IPS-NIHi11 (cell line): ENCODE results near the gene SPINK7.
"Not testable (repeated sequence)": the region's sequence is repeated elsewhere in the genome, so short reads cannot be mapped to it uniquely, and the experiment has no call there.

Experiments
- DNase-seq: peaks from one replicate; pipeline ENCODE4 v3.0.0; 2012; ENCODE audit warnings: mixed read lengths, low spot score

The SPINK7 gene

DNA sequence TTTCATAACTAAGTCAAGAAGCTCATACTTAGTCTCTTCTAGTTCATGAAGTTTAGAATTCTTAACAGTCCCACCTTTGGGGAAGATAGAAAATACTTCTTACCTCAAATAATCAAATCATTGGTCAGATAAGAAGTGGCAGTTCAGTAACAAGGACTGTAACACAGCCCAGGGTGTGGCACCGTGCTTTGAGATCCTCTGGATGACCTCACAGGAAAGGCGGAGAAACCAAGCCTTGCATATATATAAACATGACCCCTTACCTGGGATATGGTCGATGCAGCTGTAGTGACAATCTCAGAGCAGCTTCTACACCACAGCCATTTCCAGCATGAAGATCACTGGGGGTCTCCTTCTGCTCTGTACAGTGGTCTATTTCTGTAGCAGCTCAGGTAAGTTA lies at the start of gene SPINK7:
Gene SPINK7, plus strand, starts transcription at position 271 of the 400 bp plus-strand sequence. Its CDS starts 61 bp downstream, at position 332.
- DNase-seq, result no peak

DNA sequence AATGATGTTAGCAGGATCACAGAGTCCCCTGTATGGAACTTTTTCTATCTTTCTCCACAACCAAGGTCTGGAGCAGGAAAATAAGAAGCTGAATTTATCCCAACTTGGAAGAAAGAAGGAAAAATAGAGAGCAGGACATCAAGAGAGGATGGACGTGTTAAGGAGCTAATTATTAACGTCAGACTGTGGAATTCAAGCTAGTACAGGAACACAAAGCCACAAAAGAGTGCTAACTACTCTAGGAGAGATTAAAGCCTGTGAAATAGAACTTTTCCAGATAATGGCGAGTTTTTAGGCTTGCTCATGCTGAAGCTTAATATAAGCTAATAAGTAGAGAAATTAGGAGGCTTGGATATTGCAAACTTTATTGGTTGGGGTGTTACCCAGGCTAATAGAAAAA lies 44.3 kb upstream of the SPINK7 start:
- DNase-seq, result no peak

DNA sequence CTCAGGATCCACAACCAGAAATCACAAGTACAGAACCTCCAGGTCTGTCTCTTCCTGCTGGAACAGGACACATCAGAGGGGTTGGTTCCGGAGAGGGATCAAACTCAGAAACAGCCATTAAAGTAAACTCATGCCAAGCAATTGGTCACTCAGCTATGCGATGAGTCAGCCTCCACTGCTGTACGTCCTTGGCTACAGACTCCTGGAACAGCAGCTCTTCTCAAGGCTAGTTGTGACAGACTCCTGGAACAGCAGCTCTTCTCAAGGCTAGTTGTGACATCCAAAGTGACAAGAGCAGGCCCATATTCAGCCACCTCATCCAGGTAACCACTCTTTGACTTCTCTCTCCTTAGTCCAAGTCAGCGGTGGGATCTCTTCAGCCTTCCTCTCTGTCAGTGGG lies 43.7 kb upstream of the SPINK7 start, which contains the start of gene SPINK13:
Gene SPINK13, plus strand, starts transcription at position 229 of the 400 bp plus-strand sequence. CDS start 1,279 bp downstream, outside the sequence.
- DNase-seq, result no peak

DNA sequence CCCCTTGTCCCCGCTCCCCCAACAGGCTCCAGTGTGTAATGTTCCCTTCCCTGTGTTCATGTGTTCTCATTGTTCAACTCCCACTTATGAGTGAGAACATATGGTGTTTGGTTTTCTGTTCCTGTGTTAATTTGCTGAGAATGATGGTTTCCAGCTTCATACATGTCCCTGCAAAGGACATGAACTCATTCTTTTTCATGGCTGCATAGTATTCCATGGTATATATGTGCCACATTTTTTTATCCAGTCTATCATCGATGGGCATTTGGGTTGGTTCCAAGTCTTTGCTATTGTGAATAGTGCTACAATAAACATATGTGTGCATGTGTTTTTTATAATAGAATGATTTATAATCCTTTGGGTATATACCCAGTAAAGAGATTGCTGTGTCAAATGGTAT lies 37.1 kb upstream of the SPINK7 start:
- not testable (repeated sequence) for DNase-seq

DNA sequence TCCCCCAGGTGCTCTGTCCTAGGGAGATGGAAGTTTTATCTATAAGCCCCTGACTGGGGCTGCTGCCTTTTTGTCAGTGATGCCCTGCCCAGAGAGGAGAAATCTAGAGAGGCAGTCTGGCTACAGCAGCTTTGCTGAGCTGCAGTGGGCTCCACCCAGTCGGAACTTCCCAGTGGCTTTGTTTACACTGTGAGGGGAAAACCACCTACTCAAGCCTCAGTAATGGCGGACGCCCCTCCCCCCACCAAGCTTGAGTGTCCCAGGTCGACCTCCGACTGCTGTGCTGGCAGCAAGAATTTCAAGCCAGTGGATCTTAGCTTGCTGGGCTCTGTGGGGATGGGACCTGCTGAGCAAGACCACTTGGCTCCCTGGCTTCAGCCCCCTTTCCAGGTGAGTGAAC lies 31.3 kb upstream of the SPINK7 start:
- DNase-seq, result not testable (repeated sequence)

DNA sequence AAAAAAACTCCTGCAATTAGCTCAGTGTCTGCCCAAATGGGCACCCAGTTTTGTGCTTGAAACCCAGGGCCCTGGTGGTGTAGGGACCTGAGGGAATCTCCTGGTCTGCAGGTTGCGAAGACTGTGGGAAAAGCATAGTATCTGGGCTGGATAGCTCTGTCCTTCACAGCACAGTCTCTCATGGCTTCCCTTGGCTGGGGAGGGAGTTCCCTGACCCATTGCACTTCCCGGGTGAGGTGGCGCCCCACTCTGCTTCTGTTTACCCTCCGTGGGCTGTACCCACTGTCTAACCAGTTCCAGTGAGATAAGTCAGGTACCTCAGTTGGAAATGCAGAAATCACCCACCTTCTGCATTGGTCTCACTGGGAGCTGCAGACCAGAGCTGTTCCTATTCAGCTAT lies 30.9 kb upstream of the SPINK7 start:
- not testable (repeated sequence) for DNase-seq

DNA sequence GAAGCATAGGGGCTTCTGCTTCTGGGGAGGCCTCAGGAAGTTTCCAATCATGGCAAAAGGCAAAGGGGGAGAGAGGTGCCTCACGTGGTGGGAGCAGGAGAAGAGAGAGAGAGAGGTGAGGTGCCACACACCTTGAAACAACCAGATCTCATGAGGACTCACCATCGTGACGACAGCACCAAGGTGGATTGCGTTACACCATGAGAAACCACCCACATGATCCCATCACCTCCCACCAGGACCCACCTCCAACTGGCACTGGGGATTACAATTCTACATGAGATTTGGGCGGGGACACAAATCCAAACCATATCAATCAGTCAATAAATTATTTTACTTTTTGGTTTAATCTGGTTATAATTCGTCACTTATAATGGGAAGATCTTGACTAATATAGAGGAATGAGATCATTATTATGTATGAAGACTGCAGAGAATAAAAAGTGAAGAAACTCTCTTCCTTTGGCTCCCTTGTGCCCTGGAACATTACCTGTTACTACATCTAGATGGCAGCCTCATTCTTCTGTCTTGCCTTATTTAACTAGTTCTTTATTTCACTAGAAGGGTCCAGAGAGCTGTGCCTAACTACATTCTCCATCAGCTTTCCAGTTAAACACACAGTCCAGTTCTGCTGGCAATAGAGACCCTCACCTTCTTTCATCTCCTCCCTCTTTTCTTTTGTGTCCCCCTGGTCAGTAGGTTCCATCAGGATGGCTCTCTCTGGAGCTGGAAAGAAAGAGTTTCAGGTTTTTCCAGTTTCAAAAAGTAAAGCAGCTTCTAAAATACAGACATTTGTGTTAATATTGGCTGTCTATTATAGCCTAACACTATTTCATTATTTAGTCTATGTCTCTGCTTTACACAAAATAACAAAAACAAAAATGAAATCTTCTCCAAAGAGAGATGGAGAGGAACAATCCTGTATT lies 21.7 kb upstream of the SPINK7 start:
- peak; percentile 20 for DNase-seq

DNA sequence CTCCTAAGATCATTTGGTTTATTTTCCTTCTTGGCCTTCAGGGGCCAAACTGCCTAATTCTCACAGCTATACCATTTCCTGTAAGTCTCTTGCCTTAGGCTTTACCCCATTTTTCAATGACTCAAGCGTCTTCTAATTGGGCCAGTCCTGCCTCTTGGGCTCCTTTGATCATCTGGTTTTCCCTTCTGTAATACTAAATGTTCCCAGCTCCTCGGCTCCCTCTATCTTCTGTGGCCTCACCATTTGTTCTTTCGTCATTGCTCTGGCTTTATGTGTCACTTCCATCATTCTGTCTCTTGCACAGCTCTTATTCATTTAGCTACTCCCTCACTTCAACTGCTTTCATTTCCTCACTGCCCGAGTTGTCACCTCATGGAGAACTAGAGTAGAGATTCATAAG lies 14.5 kb upstream of the SPINK7 start:
- no peak for DNase-seq

DNA sequence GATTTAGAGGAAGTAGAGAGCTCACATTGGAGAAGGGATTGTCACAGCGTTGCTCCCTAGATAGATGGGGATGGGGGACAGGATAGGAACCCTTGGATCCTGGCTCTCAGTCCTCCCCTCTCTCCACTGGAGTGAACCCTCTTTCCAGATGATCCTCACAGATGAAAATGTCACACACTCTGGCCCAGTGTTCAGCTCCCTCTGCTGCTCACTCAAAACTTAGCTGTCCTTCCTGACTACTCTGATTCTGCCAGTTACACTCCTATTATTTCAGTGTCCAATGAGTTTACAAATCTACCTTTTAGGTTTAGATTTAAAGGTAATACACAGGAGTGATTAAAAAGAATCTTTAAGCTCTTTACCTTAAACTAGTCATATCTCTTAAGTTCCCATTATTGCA lies 5.8 kb upstream of the SPINK7 start:
- peak; percentile 11 for DNase-seq

DNA sequence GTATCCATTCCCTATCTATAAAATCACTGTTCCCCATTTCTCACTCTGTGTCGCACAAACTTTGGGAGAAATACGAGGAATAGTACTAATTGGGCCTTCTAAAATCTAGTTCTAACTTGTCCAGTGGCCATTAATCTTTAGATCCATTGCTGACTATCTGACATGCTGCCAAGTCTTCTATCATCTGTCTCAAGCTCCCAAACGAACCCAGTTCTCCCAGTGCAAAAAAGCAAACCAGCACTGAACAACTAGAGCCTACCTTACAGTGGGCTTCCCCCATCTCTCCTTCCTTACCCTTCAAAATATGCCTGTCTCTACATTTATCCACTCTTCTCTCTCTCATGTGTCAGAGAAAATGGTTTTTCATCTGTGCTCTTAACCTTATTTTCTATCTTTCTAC lies 3.2 kb upstream of the SPINK7 start:
- no peak for DNase-seq

DNA sequence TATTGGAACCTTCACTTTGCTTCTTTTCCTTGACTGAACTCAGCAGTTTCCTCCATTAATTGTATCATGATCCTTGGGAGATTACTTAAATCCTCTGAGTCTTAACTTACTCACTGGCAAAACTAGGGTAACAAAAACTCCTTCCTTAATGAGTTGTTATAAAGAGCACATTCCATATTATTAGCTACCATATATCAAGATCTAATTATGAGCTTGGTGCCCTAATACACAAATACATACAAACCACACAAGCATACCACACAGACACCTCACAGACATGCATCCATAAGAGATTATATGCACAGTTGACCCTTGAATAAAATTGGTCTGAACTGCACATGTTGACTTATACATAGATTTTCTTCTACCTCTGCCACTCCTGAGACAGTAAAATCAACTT lies 2.5 kb upstream of the SPINK7 start:
- DNase-seq, result no peak

DNA sequence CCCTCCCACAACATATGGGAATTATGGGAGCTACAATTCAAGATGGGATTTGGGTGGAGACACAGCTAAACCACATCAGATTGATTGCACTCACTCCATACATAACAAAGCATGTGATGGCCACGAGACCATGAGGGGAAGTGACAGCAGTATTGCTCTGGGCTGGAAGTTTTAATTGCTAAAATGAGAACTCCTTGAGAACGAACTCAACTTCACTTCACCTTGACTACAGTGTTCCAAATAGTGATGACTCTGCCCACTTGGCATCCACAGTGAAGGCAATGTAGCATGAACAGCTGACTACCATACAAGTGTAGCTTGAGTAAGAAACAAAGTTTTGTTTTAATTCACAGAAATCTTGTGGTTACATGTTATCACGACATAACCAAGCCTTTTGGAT lies 739 bp upstream of the SPINK7 start:
- no peak for DNase-seq

DNA sequence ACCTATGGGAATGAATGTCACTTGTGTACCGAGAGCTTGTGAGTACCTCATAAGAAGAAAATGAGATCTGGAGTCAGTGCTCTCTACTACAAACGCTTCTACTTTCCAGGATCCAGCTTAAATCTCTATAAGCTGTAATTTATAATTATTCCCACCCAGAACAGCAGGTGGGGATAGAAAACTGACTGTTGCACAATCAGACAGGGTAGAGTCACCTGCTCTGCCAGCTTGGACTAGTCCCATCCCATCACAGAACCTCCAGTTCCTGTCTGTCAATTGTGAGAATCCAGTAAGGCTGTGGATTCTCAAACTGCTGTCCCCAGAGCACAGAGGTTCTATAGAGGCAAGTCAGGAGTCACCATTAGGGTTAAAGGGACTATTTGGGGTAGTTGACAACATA lies 2.0 kb downstream of the SPINK7 start:
- no peak for DNase-seq

DNA sequence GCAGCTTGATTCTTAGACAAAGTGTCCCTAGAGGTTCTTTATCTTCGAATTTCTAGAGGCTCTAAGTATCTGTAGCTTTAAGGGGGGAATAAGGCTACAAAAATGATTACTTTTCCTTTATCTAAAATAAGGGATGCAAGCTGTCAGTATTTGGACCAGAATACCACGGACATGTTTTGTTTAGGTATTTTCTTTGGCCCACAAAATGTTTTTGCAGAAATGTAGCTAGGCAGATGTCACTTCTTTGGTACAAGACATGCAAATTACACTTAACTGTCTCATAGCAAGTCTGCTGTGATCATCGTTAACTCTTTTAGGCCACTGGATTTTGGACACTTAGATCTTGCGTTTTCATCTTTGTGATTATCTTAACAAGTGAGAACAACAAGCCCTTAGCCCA lies 2.5 kb downstream of the SPINK7 start:
- DNase-seq, result no peak

DNA sequence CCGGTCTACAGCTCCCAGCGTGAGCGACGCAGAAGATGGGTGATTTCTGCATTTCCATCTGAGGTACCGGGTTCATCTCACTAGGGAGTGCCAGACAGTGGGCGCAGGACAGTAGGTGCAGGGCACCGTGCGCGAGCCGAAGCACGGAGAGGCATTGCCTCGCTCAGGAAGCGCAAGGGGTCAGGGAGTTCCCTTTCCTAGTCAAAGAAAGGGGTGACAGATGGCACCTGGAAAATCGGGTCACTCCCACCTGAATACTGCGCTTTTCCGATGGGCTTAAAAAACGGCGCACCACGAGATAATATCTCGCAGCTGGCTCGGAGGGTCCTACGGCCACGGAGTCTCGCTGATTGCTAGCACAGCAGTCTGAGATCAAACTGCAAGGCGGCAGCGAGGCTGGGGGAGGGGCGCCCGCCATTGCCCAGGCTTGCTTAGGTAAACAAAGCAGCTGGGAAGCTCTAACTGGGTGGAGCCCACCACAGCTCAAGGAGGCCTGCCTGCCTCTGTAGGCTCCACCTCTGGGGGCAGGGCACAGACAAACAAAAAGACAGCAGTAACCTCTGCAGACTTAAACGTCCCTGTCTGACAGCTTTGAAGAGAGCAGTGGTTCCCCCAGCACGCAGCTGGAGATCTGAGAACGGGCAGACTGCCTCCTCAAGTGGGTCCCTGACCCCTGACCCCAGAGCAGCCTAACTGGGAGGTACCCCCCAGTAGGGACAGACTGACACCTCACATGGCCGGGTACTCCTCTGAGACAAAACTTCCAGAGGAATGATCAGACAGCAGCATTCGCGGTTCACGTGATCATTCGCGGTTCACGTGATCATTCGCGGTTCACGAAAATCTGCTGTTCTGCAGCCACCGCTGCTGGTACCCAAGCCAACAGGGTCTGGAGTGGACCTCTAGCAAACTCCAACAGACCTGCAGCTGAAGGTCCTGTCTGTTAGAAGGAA lies 8.1 kb downstream of the SPINK7 start:
- DNase-seq, result not testable (repeated sequence)

DNA sequence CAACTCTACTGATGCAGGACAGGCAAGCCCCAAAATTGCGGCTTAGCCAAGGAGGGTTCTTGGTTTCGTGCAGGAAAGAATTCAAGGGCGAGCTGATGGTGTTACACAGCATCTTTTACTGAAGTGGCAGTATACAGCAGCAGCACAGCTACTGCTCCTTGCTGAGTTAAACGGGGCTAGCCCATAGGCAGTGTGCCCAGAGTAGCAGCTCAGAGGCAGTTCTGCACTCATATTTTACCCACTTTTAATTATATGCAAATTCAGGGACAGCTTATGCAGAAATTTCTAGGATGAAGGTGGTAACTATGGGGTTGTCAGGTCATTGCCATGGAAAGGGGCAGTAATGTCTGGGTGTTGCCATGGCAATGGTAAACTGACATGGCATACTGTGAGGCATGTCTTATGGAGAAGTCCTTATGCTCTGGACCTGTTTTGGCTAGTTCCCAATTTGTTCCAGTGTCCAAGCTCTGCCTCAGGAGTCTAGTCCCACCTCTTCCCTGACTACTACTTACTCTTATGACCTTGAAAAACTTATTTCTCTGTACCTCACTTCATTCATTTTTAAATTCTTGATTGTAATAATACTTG lies 21.1 kb downstream of the SPINK7 start:
- DNase-seq, result no peak

DNA sequence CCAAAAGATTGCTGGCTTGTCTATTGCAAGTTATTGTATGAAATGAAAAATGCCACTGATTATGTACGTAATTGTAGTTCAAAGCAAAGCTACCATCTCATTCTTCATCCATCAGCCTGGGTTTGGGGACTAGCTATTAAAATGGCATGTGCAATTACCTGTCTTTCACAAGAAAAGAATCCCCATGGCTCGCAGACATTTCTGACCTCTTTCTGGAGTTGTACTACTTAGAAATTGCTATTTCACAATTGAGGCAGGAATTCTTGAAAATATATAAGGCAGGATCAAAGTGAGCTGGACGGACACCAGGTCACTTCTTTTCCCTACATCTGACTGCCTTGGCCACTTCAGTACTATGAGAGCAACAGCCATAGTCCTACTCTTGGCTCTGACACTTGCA lies 23.0 kb downstream of the SPINK7 start, which contains the start of gene SPINK9:
Gene SPINK9, plus strand, starts transcription at position 301 of the 400 bp plus-strand sequence. Its CDS starts 55 bp downstream, at position 356.
- DNase-seq, result no peak

DNA sequence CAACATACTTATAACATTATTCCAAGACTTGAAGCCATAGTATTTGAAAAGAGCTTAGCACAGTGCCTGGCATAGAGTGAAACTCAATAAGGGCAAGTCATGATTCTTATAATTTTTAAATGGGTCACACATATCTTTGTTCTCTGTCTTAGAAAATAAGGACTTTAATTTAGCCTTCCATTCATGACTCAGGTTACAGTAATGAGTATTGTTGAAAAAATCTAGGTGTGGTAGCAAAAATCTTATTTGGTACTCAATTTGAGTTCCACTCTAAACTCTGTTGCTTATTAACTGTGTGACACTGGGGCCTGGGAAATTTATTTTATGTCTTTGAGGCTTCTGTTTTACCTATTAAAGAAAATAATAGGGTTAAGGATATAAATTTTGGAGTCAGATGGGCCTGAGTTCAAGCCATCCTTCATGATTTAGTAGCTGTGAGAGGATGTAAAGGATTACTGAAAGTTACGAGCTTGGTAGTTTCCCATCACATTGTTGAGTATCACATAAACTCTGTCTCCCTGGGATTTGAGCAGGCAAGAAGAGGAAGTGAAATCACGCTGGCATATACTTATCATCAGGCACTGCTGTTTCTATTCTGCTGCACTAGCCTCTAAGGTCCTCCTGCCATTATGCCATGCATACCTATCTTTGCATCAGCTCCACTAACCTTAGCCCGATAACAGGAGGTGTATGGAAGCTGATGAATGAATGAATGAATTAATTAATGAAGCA lies 24.6 kb downstream of the SPINK7 start:
- DNase-seq, result no peak

DNA sequence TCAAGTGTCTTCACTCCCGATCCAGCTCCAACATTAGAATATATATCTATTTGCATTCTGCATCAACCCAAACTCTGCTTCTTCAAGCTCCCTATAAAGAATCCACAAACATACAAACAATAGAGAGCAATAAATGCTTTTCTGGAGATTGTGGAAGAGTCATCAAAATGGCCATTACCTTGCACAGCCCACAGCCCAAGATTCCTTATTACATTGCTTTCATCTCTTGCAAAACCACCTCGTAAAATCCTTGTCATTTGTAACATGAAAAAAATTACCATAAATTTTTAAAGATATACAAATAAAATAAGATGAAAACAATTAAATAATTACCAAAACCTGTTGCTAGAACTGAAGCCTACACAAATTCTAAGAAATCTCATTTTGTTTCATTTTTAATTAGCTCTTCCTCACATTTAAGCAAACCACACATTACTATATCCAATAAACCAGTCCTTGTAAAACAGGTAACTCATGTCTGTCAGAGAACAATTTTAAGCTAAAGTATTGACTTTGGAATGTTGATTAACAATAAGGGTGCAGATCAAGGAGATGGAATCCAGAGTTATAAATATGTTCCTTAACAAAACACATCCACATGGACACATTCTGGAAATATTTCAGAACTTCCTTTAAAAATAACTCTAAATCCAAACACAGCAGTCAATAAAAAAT lies 30.3 kb downstream of the SPINK7 start:
- no peak for DNase-seq

DNA sequence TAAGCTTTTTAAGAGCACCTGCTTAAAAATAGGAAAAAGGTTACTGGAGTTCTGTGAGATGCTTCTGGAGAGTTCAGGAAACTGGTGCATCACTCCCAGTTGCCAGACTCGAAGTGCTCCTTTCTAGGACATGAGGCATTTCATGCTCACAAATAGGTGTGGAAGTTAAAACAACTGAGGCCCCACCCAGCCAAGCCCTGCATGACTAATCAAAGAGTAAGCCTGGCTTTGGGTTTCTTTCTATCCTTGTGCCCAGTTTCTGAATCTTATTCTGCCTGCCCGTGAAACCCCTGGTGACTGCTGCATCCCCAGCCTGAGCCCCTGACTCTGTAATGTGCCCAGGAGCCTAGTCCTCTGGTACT lies 30.8 kb downstream of the SPINK7 start:
- DNase-seq, result no peak
